K562 (cell line): ENCODE data around the gene SERINC5. TPM values are rescaled to one million over a fixed set of nuclear protein-coding genes. Genes with fewer than 3 reads are reported as not detected.

Experiments
- ADNP ChIP-seq: fragments of 200-800 bp; sonication (Bioruptor generic); IDR thresholded peaks from 2 replicates; pipeline ENCODE4 v1.6.1; 2016; ENCODE audit warnings: missing genetic modification characterization, missing compliant biosample characterization
- AFF4 ChIP-seq: sonication (generic); formaldehyde crosslinking; IDR thresholded peaks from 2 replicates; pipeline ENCODE4 v1.8.0; 2023; ENCODE audit warnings: mild to moderate bottlenecking, missing genetic modification reagents
- CGGBP1 ChIP-seq: fragments of 250-450 bp; sonication (Bioruptor Pico); IDR thresholded peaks from 2 replicates; pipeline ENCODE4 v1.9.0; 2021; ENCODE audit warnings: mild to moderate bottlenecking
- GABPB2 ChIP-seq: fragments of 250-450 bp; sonication (Bioruptor Pico); conservative IDR thresholded peaks from 2 replicates; pipeline ENCODE4 v1.5.1; 2021; ENCODE audit warnings: mild to moderate bottlenecking
- NFIX ChIP-seq: fragments of 250-450 bp; sonication (Bioruptor Pico); IDR thresholded peaks from 2 replicates; pipeline ENCODE4 v1.4.0; 2020; ENCODE audit warnings: low read depth, mild to moderate bottlenecking, moderate library complexity
- NR1H2 ChIP-seq: sonication (generic); formaldehyde crosslinking; IDR thresholded peaks from 2 replicates; pipeline ENCODE4 v1.4.0; 2020; ENCODE audit warnings: mild to moderate bottlenecking, missing genetic modification reagents
- POLR3A ChIP-seq: IDR thresholded peaks from 2 replicates; pipeline ENCODE4 v1.6.1; 2011; ENCODE audit warnings: borderline replicate concordance, mild to moderate bottlenecking, moderate library complexity; ENCODE audit not compliant: insufficient read length, insufficient read depth; ENCODE audit errors: extremely low read depth
- ZEB2 ChIP-seq: fragments of 450-650 bp; IDR thresholded peaks from 2 replicates; pipeline ENCODE4 v1.6.1; 2016
- ZNF121 ChIP-seq: sonication (generic); formaldehyde crosslinking; conservative IDR thresholded peaks from 2 replicates; pipeline ENCODE4 v1.8.0; 2022; ENCODE audit warnings: missing genetic modification reagents
- ZNF384 ChIP-seq: IDR thresholded peaks from 2 replicates; pipeline ENCODE4 v1.6.1; 2012; ENCODE audit warnings: low read depth, low read length, improper control_type of control experiment
- polyA plus RNA-seq, 8 experiments: library from polyadenylated mRNA; depleted of rRNA in 4 of 8; stranded (reverse) in 5 of 8; unstranded in 3 of 8; fragments of >200 nt; fragmentation: Nextera tagmentation in 2 of 8; fragmentation: Illumina TruSeq in 1 of 8; extraction: Ambion mirVana in 2 of 8; extraction: Trizol in 1 of 8; gene quantifications; 2 replicates each; pipeline versions ENCODE4 v1.2.1 to v1.2.3, GENCODE V29; 2011 to 2014; ENCODE audit warnings: inconsistent platforms in 1 of 8, missing spikeins in 1 of 8
- total RNA-seq, 7 experiments: library from RNA; depleted of rRNA in 6 of 7; stranded (reverse); fragments of >200 nt in 6 of 7; fragmentation: Illumina TruSeq in 2 of 7; extraction: Trizol in 2 of 7; gene quantifications; 2 replicates each; pipeline versions ENCODE4 v1.2.1 to v1.2.3, GENCODE V29; 2011 to 2021; ENCODE audit warnings: low replicate concordance in 1 of 7

The SERINC5 gene
- total and polyA plus RNA-seq, 9 of the 15 experiments (the other 6 are each of a cell fraction or from before 2014, with no cell fraction given), result 1.4 to 7.9 (median 3.7) TPM

- TF ChIP-seq AFF4 (CRISPR knock-in tag) (no peak), POLR3A (no peak), GABPB2 (no peak), ADNP (no peak), NFIX (no peak), ZNF384 (no peak), ZNF121 (CRISPR knock-in tag) (no peak), CGGBP1 (CRISPR knock-in tag) (no peak), ZEB2 (no peak), NR1H2 (CRISPR knock-in tag) (no peak)
- TF ChIP-seq, all 486 proteins: peak for 0
These were observed 183.5 kb downstream of the SERINC5 start (continued) for GRCh38 chr5:80072103-80073073.
